Stimulated activated CD4-positive, alpha-beta T cell treated with anti-CD3 and anti-CD28 coated beads, Interleukin-1b, Interleukin-23, amount 100 ng/mL, for 1 hour (primary cell): ENCODE results near the gene PIRT.
A peak's percentile ranks its signal among the peaks of the same experiment; 100 is the strongest.
"Not testable (repeated sequence)": the region's sequence is repeated elsewhere in the genome, so short reads cannot be mapped to it uniquely, and the experiment has no call there.

Source experiments
- DNase-seq, 2 donors: peaks; one replicate each; pipeline ENCODE4 v3.0.0-alpha.2; 2020; ENCODE audit warnings: low read depth in 2 of 2

PIRT gene

DNA sequence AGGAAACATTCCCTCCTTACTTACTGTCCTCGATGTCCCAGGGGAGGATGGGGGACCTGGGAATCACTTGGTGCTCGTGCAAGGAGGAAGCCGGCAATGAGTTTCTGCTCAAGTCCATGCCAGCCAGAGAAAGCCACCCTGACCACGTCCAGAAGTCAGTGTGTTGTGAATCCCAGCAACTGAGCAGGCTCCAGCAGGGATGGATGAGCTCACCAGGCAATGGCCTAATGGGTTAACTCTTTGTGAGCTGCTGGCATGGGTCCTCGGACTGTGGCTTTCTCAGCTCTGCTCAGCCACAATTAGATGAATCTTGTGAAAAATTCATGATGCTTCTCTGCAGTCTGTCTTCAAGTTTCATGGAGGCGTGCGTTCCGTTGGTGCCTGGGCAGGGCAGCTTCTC, at the start of gene PIRT:
Gene PIRT, minus strand, starts transcription at position 167 of the 400 bp plus-strand sequence. CDS start 12,442 bp downstream, outside the sequence.
- DNase-seq: no peak

DNA sequence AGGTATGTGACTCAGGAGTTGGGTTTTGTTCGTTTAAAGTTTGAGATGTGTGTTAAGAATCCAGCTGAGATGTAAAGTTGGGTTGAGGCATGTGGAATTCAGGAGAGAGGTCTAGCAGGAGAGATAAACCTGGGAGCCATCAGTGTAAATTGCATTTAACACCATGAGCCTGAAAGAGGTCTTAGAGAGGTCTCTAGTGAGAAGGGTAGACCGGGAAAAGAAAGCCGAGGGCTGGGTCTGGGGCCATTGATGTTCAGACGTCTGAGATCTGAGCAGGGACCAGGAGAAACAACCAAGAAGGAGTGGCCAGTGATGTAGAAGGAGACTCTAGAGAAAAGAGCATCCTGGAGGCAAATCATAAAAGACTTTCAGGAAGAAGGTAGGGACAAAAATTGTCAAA, 44.1 kb upstream of the PIRT start:
- no peak for DNase-seq

DNA sequence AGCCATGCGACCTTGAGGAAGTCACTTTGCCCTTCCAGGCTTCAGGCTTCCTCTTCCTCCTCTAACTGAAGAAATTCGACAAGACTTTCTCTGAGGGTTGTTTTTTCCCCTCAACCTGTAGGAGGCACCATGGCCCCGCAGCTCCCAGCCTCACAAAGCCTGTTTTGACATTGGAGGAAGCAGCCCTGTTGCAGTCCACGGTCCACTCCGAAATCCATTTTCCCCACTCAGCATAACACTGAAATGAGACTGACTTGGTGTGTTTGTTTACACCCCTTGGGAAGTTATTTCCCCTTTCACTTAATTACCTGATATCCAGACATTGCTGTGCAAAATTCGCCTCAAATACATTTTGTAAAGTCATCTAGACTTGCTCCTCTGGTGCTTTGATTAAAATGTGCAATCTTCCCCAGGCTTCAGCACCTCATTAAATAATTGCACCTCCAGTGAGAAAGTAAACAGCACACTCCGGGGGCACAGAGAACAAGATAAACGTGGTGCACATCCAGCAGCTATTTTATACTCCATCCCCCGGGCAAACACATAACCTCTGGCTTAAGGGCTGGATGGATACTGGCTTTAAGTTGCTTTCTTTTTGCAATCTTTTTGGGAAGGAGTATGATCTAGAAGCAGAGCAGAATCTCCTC, 41.4 kb upstream of the PIRT start:
- no peak for DNase-seq

DNA sequence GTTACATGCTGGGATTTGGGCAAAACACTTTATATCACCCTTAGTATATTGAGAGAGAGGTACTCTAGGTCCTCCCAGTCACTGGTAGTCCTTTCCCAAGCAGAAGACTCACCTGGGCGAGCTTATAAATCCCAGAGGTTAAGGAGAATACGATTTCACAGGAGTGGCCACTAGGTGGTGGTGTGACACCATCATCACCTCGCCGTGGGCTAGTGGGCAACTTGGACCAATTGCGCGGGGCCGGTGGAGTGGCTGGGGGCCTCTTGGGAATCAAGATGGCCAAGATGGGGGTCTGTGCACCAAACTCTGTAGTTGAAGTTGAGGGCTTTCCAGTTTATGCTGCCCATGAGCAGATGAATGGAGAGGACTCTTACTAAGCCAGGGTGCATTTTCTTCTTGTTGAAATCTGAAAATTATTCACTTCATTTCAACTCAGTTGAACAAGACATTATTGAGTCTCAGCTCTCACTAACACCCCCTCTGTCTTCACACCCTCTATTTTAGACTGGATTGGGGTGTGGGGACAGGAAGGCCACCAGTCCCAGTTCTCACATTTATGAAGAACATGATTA, 38.2 kb upstream of the PIRT start:
- no peak for DNase-seq

DNA sequence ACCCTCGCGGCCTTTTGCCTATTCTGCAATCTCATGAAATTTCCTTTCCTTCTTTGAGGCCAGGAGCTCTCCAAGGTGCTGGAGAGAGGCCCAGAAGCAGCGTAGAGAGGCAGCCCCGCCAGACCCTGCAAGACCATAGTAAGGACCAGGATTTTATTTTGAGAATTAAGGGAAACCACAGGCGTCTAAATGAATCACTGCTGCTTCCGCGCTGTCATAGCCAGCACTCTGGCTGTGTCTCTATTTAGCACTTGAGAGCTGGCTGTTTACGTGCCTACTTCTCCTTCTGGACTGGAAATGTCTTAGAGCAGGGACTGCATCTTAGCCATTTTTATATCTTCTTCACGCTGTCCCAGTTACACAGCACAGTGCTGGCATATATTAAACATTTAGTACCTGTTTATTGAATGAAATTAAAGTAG, 37.6 kb upstream of the PIRT start:
- DNase-seq: no peak

DNA sequence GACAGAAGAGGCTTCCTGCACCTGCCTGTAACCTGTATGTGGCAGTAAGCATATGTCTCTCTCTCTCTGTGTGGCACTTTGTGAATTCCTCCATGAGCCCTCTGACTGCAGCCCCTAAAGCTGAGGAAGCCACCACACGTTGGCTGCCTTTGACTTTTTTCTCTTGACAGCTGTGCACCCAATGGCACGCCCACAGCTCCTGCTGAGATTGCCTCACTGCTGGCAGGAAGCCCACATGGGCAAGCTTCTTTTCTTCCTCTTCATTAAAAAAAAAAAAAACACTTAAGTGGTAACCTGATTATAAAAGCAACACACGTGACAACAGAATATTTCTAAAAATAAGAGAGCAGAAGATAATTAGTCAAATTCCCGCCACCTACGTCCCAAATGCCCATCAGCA, 34.0 kb upstream of the PIRT start:
- DNase-seq: no peak

DNA sequence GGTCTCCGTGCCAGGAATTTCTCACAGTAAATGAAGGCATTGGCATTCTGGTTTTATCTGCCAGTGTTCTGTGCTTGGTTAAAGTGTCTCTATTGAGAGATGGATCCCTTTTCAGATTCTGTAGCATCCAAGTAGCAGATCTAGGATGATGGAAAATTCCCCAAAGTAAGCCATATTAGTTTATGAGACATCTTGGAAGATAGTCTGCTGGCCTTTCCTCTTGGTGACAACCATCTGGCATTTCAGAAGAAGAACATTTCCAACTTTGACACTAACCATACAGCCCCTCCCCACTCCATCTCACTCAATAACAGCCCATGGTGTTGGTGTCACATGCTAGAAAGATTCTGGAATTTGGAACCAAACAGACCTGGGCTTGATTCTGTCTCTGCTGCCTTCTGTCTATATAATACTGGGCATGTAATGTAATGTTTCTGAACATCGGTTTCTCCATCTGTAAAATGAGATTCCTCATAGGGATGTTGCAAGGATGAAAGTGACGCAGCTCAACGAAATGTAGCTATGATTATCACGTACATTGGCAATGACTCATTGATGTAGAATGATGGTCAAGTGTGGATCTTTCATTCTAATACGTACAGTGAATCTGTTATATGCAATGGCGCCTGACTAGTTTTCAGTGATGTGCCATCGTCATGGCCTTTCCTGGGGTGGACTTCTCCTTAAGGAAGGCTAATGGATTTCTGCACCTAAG, 32.6 kb upstream of the PIRT start:
- DNase-seq: no peak

DNA sequence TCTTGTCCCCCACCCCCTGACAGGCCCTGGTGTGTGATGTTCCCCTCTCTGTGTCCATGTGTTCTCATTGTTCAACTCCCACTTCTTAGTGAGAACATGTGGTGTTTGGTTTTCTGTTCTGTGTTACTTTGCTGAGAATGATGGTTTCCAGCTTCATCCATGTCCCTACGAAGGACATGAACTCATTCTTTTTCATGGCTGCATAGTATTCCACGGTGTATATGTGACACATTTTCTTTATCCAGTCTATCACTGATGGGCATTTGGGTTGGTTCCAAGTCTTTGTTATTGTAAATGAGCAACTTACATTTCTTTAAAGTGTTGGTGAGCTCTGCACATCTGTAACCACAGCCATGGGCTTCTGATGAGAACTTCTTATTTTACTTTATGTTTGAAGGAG, 30.9 kb upstream of the PIRT start:
- not testable (repeated sequence) for DNase-seq

DNA sequence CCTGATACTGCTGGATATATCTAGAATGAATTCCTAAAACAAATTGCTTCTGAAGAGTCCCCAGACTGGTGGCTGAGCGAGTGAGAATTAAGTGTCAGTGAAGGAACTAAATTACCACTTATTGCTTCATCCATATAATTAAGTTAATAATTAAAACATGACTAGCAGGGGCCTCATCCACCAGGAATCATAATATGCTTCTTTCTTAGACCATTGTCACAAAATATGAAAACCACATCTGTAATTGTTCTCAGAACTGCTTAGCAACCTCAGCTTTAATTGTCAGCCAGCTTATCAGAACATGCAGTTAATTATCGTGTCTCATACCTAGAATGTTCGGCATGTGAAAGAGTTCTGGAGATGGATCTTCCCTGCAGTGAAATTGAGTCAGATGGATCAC, 21.2 kb upstream of the PIRT start:
- DNase-seq: no peak

DNA sequence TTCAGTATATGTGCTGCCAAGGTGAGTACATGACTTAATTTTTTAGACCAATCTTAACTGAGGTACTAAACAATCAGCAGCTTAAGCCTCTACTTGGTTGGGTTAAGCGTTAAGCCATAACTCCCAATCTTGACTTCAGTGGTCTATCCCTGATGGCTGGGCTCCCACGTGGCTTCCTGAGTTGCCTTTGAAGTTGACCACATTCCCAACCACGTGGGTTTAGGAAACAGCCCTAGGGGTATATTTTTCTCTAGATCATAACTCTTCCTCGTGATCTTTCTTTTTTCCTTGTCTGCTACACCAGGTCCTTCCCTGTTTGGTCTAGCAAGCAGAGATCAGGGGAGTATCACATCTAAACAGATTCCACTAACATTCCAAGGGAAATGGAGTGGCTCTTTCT, 20.1 kb upstream of the PIRT start:
- DNase-seq: no peak

DNA sequence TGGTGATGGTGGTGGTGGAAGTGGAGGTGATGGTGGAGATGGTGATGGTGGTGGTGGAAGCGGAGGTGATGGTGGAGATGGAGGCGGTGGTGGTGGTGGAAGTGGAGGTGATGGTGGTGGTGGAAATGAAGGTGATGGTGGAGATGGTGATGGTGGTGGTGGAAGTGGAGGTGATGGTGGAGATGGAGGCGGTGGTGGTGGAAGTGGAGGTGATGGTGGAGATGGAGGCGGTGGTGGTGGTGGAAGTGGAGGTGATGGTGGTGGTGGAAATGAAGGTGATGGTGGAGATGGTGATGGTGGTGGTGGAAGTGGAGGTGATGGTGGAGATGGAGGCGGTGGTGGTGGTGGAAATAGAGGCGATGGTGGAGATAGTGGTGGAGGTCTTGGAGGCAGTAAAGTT, 8.7 kb upstream of the PIRT start:
- not testable (repeated sequence) for DNase-seq

DNA sequence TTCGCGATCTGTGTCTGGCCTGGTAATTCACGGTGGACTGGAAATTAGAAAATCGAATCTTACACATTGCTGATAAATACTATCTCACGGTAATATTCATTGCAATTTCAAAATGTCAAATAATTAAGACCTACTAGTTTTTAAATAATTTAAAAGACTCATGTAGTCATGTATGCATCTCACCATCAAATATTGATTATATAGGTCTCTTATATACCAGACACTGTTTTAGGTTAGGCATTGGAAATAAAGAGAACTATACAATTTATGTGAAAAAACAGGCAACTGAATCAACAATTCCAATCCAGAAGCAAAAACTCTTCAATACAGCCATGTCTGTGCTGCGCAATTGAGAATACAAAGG, 7.5 kb upstream of the PIRT start:
- no peak for DNase-seq

DNA sequence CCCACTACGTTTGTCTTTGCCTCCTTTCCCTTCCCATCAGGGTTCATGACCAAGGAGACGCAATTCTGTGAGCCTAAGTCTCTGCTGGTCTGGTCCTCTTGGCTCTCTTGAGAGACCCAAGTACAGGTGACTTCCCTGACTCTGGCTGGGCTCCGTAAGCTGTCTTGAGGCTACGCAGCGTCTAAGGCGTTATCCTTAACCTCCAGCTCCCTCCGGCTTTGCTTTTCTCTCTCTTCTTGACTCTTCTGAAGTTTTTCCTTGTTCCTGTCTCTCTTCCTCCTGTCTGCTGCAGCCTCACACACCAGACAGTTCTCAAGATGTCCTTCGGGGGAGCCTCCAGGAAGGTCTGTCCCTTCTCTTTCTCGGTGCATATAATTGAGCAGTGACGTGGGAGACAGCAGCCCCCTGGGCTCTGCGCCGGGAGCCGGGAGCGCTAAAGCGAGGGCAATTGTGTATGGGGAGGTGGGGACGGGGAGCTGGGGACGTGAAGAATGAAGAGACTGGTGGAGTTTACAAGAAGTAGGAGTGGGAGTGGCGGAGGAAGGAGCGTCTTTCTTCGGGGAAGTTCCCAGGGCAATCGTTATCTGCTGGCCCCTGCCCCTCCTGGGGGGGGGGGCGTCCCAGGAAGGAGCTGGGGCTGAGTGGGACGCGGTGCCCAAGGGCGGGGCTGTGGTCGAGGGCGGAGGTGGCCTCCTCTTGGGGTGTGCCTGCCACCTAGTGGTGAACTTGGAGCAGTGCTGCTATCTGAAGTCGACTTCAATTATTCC, 6.9 kb upstream of the PIRT start:
- peak; percentile 39 to 48 for DNase-seq

DNA sequence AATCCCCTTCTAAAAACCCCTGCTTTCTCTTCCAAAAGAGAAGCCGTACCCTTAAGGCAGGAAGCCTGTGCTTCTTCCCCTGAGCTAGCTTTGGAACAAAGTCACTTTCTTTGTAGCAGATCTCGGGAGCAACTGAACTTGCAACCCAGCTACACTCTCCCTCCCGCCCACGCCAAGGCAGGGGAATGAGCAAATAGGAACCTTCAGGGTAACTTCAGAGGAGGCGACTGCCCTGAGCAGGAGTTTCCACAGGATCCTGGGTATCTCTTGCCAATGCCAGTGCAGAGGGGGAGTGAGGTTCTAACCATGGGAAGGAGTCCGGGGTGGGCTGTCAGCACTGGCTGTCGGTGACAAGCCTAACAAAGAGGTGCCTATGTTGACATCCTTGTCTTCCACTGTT, 5.9 kb upstream of the PIRT start:
- no peak for DNase-seq

DNA sequence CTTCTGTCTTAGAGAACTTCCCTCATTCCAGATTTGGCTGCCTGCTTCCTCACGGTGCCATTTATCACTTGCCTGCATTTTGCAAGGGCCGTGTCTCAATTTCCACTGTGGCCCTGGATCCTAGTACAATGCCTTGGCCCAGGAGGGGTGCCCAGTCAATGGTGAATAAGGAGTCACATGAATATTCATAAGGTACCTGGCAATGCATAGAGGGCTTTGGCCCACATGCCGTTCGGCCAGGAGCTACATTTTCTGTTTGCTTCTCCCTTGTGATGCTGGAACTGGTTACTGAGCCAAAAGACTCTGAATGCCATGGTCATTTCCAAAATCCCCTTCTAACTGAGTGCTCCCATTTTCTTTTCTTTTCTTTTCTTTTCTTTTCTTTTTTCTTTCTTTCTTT, 4.8 kb upstream of the PIRT start:
- DNase-seq: no peak

DNA sequence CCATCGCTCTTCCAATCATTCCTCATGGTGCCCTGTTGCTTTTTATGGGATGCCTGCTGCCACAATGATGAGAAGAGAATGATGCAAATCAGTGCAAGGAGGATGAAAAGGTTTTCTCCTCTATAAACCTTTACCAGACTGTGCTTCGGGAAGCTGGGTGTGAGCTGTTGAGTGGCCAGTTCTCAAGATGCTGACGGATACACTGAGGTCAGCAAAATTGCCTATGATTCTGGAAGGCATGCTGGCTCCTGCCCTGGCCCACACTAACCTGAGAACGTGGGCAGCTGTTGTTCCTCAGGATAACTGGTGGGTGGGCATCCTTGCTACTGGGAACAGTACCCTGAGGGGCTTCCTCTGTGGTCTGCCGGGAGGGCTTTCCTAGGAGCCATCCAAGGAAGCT, 795 bp upstream of the PIRT start:
- DNase-seq: no peak

DNA sequence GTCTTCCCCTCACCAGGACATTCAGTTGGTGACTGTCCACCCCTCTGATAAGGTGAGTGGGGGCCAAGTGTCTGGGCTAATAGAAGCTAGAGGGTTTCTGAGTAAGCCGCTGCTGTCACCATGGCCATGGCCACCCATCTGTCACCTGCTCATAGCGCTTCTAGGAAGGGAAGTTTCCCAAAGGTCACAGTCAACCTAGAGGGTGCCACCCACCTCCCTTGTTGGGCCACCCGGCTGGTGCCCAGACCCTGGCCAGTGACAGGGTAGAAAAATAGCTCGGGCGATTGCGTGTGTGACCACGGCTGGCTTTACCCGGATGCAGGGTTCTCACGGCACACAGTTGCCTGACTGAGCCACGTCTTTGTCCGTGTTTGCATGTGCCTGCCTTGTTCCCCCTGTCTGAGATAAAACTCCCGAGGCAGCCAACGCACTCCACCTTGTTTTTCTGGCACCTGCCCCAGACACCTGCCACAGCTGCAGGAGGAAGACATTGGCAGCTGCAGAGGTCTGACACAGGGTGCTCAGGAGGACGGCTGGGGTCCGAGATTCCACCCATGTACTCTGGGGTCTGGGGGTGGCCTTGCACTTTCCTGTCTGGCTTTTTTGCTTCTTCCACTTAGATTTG, 809 bp downstream of the PIRT start:
- no peak for DNase-seq

DNA sequence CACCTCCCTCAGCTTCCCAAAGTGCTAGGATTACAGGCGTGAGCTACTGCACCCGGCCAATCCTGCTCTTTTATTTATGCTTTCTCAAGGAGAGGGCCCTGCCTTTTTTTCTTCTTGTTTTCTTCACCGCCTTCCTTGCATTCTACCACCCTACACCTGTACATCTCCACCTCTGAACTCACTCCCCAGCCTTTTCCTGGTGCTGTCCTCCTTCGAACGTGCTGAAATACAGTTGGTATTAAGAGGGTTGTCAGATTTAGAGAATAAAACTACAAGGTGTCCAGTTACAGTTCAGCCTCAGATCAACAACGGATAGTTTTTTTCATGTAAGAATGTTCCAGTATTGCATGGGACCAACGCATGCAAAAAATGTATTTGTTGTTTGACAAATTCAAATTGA, 1.7 kb downstream of the PIRT start:
- DNase-seq: no peak

DNA sequence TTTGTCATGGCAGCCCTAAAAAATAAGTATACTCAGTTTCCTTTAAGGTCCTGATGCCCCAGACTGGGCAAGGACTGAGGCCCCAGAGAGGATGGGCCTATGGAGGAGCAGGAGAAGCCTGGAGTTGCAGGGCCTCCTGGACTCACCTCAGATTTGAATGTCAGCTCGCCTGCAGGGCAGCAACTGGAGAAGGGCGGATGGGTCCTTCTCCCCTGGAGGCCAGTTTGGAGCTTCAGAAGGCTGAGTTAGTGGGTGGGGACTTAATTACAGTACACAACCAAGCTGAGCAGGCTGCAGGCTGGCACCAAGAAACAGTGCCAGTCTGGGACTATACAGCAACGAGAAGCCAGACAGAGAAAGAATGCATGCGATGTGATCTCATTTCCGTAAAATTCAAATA, 6.2 kb downstream of the PIRT start:
- DNase-seq: no peak

DNA sequence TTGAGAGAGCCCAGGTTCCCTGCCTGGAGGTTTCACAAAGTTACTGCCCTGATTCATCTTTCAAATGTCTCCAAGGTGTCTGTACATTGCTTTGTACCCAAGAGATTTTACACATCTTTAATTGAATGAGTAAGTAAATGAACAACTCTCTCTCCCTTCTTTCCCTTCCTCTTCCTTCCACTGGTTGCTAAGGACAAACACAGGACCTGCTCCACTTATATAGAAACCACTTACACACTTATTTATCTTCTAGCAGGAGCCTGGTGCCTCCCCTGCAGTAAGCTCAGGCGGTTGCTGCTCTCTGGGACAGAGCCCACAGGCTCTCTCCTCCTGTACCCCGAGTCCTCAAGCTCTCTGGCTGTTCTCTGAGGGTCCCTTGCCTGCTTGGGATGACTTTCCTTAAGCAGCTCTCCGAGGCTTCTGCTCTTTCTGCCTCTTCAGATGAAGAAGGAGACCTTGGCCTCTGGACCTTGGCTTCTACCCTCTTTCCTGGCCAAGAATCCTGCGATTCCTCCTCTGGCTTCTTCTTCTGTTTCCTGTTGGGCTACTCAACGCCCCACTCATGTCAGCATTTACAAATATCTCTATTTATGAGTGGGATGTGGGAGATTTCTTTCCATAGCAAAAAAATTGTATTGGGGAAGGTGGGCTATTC, 9.9 kb downstream of the PIRT start:
- no peak for DNase-seq

DNA sequence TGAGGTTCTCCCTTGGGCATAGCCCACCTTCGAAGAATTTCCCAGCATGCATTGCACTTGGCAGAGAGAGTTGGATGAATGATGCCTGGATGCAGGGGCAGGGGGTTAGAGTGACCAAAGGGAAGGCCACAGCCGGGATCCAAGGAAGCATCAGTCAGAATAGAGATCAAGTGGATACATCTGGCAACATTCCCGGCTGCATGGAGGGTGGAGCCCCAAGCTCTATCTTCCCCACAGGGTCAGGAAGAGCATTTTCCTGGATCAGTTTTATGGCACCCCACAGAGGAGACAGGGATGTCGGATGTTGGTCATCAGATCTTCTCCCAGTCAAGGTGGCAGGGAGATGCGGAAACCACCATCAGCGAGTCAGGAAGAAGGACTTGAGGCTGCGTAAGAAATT, 13.0 kb downstream of the PIRT start:
- DNase-seq: no peak

DNA sequence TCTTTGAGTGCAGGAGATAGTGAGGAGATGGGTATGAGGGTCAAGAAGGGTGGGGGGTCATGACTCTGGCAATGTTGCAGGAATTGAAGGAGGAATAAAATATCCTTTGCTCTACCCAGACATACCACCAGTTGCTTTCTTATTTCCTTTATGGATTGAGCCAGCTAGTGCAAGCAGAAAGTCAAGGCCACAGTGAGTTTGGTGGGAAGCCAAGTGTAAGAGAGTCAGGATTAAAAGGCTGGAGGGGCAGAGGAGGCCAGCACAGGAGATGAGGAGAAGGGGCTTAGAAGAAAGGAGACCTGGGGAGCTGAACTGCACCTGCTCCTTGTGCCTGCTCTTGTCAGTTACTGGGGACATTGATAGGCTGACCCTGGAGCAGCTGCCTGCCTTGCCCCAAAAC, 16.1 kb downstream of the PIRT start:
- DNase-seq: no peak
